Measurements from ENCODE around the gene ZNF646.
A peak's percentile ranks its signal among the peaks of the same experiment; 100 is the strongest.

Gene ZNF646

DNA sequence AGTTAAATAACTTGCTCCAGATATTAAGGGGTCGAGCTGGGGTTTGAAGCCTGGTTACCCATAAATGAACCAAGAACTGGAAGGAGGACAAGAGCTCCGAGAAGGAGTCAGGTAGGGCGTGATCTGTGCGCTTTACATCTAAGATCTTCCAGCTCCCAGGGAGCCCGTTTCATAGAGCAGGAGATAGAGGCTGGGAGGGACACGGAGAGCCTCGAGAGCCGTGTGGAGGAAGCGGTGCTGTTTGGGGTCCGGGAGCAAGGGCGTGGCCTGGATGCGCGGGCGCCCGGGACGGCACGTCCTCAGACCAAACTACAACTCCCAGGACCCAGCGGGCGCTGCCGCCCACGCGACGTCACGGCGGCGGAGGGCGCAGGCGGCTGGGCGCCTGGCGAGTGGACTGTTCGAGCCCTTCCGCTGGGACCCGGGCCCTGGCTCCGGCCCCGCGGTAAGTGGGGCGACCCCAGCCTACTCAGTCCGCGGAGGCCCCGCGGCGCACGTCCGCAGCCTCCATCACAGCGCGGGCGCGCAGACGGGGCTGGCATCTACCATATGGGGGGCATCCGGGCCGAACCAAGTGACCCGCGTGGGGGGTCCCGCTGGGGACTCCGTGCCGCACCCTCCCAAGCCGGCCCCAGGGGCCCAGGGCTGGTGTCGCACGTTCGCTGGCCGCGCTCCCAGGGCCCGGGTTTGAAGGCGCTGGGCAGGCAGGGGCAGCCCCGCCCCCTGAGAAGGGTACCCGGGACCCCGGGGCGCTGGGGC is 34.0 kb downstream of the ZNF646 start, which contains the start of gene BCKDK:
Gene BCKDK (plus strand): TSS at position 352 of the 759 bp plus-strand sequence. CDS start 838 bp downstream, outside the sequence.
- peak; percentile 73 to 83 for DNase-seq (ENCODE audit: low read depth in 1 of 2, low spot score in 1 of 2)
- H3K27ac ChIP-seq (replicated peaks), result peak within 1 kb of the TSS; percentile 72

DNA sequence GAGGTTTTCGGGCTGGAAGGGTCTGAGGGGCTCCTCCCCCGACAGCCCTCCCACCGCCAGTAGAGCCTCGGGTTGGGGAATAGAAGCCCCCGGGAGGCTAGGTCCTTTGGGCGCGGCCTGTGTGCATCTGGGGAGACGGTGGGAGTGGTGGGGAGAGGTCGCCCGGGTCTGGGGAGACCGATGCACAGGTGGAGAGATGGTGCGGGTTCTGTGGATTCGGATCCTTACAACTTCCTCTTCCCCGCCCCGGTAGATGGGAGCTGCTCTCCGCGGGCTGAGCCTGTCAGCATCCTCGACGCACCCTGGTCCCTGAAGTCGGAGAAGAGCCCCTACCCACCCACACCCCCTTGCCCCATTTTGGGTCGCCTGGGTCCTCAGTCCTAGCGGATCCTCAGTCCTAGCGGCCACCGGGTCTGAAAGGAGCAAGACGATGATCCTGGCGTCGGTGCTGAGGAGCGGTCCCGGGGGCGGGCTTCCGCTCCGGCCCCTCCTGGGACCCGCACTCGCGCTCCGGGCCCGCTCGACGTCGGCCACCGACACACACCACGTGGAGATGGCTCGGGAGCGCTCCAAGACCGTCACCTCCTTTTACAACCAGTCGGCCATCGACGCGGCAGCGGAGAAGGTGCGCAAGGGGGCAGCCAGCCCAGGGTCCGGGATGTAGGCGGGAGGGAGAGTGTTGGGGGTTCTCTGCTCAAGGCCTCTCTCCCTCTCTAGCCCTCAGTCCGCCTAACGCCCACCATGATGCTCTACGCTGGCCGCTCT is 34.8 kb downstream of the ZNF646 start:
- Histone ChIP-seq H3K27ac (replicated peaks) (peak overlapping the region; percentile 72), H3K27me3 (ENCODE audit: insufficient read depth, poor library complexity, severe bottlenecking) (no peaks in the 10 kb centered on the region), H3K4me3 (replicated peaks; ENCODE audit: insufficient read depth, low read length) (peak overlapping the region; percentile 97)
- TF ChIP-seq, protein P1, sequence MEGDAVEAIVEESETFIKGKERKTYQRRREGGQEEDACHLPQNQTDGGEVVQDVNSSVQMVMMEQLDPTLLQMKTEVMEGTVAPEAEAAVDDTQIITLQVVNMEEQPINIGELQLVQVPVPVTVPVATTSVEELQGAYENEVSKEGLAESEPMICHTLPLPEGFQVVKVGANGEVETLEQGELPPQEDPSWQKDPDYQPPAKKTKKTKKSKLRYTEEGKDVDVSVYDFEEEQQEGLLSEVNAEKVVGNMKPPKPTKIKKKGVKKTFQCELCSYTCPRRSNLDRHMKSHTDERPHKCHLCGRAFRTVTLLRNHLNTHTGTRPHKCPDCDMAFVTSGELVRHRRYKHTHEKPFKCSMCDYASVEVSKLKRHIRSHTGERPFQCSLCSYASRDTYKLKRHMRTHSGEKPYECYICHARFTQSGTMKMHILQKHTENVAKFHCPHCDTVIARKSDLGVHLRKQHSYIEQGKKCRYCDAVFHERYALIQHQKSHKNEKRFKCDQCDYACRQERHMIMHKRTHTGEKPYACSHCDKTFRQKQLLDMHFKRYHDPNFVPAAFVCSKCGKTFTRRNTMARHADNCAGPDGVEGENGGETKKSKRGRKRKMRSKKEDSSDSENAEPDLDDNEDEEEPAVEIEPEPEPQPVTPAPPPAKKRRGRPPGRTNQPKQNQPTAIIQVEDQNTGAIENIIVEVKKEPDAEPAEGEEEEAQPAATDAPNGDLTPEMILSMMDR (IDR thresholded peaks at IDR 0.05; ENCODE audit: insufficient read depth, low read length), result no peak
- TF ChIP-seq, protein P2, sequence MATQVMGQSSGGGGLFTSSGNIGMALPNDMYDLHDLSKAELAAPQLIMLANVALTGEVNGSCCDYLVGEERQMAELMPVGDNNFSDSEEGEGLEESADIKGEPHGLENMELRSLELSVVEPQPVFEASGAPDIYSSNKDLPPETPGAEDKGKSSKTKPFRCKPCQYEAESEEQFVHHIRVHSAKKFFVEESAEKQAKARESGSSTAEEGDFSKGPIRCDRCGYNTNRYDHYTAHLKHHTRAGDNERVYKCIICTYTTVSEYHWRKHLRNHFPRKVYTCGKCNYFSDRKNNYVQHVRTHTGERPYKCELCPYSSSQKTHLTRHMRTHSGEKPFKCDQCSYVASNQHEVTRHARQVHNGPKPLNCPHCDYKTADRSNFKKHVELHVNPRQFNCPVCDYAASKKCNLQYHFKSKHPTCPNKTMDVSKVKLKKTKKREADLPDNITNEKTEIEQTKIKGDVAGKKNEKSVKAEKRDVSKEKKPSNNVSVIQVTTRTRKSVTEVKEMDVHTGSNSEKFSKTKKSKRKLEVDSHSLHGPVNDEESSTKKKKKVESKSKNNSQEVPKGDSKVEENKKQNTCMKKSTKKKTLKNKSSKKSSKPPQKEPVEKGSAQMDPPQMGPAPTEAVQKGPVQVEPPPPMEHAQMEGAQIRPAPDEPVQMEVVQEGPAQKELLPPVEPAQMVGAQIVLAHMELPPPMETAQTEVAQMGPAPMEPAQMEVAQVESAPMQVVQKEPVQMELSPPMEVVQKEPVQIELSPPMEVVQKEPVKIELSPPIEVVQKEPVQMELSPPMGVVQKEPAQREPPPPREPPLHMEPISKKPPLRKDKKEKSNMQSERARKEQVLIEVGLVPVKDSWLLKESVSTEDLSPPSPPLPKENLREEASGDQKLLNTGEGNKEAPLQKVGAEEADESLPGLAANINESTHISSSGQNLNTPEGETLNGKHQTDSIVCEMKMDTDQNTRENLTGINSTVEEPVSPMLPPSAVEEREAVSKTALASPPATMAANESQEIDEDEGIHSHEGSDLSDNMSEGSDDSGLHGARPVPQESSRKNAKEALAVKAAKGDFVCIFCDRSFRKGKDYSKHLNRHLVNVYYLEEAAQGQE (IDR thresholded peaks at IDR 0.05; ENCODE audit: insufficient replicate concordance, low read depth), result no peak
- TF ChIP-seq GABPA (IDR thresholded peaks at IDR 0.05; ENCODE audit: low read depth) (no peak), SPI1 (IDR thresholded peaks at IDR 0.05; ENCODE audit: borderline replicate concordance, low read depth) (no peak), POLR2AphosphoS5 (IDR thresholded peaks at IDR 0.05; ENCODE audit: low read depth) (no peak)
- no peak for DNase-seq (ENCODE audit: low read depth in 1 of 2, low spot score in 1 of 2)

More for the DNA sequence above, 34.0 kb downstream of the ZNF646 start, which contains the start of gene BCKDK:
- peak within 1 kb of the TSS; percentile 97 for H3K4me3 ChIP-seq (replicated peaks; ENCODE audit: insufficient read depth, low read length)
- no peaks in the 10 kb centered on the region for H3K27me3 ChIP-seq (ENCODE audit: insufficient read depth, poor library complexity, severe bottlenecking)
- TF ChIP-seq POLR2AphosphoS5 (IDR thresholded peaks at IDR 0.05; ENCODE audit: low read depth), result peak; percentile 42; the same call in 1 of the 2 replicates
- TF ChIP-seq, protein P2 (IDR thresholded peaks at IDR 0.05; ENCODE audit: insufficient replicate concordance, low read depth), result no peak

DNA sequence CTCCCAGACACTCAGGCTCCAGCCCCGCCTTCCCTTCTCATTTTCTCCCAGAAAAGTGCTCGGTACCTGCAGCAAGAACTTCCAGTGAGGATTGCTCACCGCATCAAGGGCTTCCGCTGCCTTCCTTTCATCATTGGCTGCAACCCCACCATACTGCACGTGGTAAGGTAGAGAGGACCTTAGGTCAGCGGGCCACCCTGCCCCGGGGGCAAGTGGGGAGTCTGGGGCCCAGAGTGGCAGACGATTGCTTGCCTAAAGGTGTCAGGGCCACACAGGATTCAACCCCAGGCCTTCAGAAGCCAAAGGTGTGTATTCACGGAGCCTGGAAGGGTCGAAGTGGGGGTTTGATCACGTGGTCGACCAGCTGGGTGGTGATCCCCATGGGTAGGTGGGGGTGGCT is 35.4 kb downstream of the ZNF646 start:
- TF ChIP-seq, protein P2 (IDR thresholded peaks at IDR 0.05; ENCODE audit: insufficient replicate concordance, low read depth), result no peak
- TF ChIP-seq GABPA (IDR thresholded peaks at IDR 0.05; ENCODE audit: low read depth) (no peak), SPI1 (IDR thresholded peaks at IDR 0.05; ENCODE audit: borderline replicate concordance, low read depth) (no peak), POLR2AphosphoS5 (IDR thresholded peaks at IDR 0.05; ENCODE audit: low read depth) (no peak)
- TF ChIP-seq, protein P1 (IDR thresholded peaks at IDR 0.05; ENCODE audit: insufficient read depth, low read length), result no peak
- Histone ChIP-seq H3K4me3 (replicated peaks; ENCODE audit: insufficient read depth, low read length) (no peak overlapping the region), H3K27ac (replicated peaks) (no peak overlapping the region)

More for the DNA sequence above, 35.4 kb downstream of the ZNF646 start:
- no peak for DNase-seq (ENCODE audit: low read depth in 1 of 2, low spot score in 1 of 2)
- H3K27me3 ChIP-seq (ENCODE audit: insufficient read depth, poor library complexity, severe bottlenecking), result no peaks in the 10 kb centered on the region
